ENCODE results near the gene ZC3H18.

ZC3H18 gene

GRCh38 chr16:88616736-88617135, 46.5 kb downstream of the ZC3H18 start:
- Histone ChIP-seq H3K4me1 (ENCODE audit: control insufficient read depth in 1 of 2, insufficient read depth in 1 of 2, low read depth in 1 of 2, low read length in 1 of 2) (peaks cover 15 to 25% of the 10 kb centered on the region in 2 experiments), H3K4me3 (ENCODE audit: low read depth in 1 of 2, low read length in 1 of 2) (no peak overlapping the region), H3K9me3 (no peaks in the 10 kb centered on the region), H3K36me3 (peaks cover 62% of the 10 kb centered on the region), H3K27me3 (no peaks in the 10 kb centered on the region), H3K27ac (no peak overlapping the region)
- no peak for TF ChIP-seq CTCF (IDR thresholded peaks at IDR 0.05)

GRCh38 chr16:88617268-88618031, 47.2 kb downstream of the ZC3H18 start:
- TF ChIP-seq CTCF (IDR thresholded peaks at IDR 0.05) = no peak
- Histone ChIP-seq H3K9me3 (no peaks in the 10 kb centered on the region), H3K4me1 (ENCODE audit: control insufficient read depth in 1 of 2, insufficient read depth in 1 of 2, low read depth in 1 of 2, low read length in 1 of 2) (peaks cover 15 to 23% of the 10 kb centered on the region in 2 experiments), H3K27me3 (no peaks in the 10 kb centered on the region), H3K27ac (no peak overlapping the region), H3K4me3 (ENCODE audit: low read depth in 1 of 2, low read length in 1 of 2) (no peak overlapping the region), H3K36me3 (peaks cover 64% of the 10 kb centered on the region)

GRCh38 chr16:88618182-88618955, 48.2 kb downstream of the ZC3H18 start:
- no peak for TF ChIP-seq CTCF (IDR thresholded peaks at IDR 0.05)
- Histone ChIP-seq H3K4me1 (ENCODE audit: control insufficient read depth in 1 of 2, insufficient read depth in 1 of 2, low read depth in 1 of 2, low read length in 1 of 2) (peaks cover 6 to 14% of the 10 kb centered on the region in 2 experiments), H3K27ac (no peak overlapping the region), H3K4me3 (ENCODE audit: low read depth in 1 of 2, low read length in 1 of 2) (no peak overlapping the region), H3K9me3 (no peaks in the 10 kb centered on the region), H3K27me3 (no peaks in the 10 kb centered on the region), H3K36me3 (peaks cover 73% of the 10 kb centered on the region)

GRCh38 chr16:88618956-88619667, 48.9 kb downstream of the ZC3H18 start:
- H3K4me1 ChIP-seq (ENCODE audit: control insufficient read depth in 1 of 2, insufficient read depth in 1 of 2, low read depth in 1 of 2, low read length in 1 of 2) = peaks cover 3 to 6% of the 10 kb centered on the region in 2 experiments
- TF ChIP-seq CTCF (IDR thresholded peaks at IDR 0.05) = no peak
- no peaks in the 10 kb centered on the region for H3K9me3 ChIP-seq
- H3K4me3 ChIP-seq (ENCODE audit: low read depth in 1 of 2, low read length in 1 of 2) = no peak overlapping the region
- peaks cover 75% of the 10 kb centered on the region for H3K36me3 ChIP-seq
- no peaks in the 10 kb centered on the region for H3K27me3 ChIP-seq
- no peak overlapping the region for H3K27ac ChIP-seq
